DMS53 treated with DMSO at 0.1 percent for 48 hours (cell line): ENCODE measurements around the gene VAMP1.
A peak's percentile ranks its signal among the peaks of the same experiment; 100 is the strongest.

Experiments
- DNase-seq: peaks from one replicate; lab custom pipeline; 2025; ENCODE audit not compliant: unreplicated experiment; lab: John Stamatoyannopoulos, UW

Gene VAMP1

GRCh38 chr12:6425590-6426531, 44.6 kb downstream of the VAMP1 start:
- no peak for DNase-seq

GRCh38 chr12:6424866-6425265, 45.6 kb downstream of the VAMP1 start:
- DNase-seq, result no peak

- no peak for DNase-seq
Observed at GRCh38 chr12:6424008-6424347, 46.5 kb downstream of the VAMP1 start.

GRCh38 chr12:6423267-6424007, 47.0 kb downstream of the VAMP1 start:
- DNase-seq, result peak; percentile 97

- DNase-seq, result no peak
Observed at GRCh38 chr12:6420364-6420763, 50.1 kb downstream of the VAMP1 start.

- DNase-seq, result no peak
Observed at GRCh38 chr12:6418796-6419195, 51.7 kb downstream of the VAMP1 start.

- no peak for DNase-seq
Observed at GRCh38 chr12:6416596-6416995, 53.9 kb downstream of the VAMP1 start.
